Measurements from ENCODE around the gene SDHB.

The SDHB gene

DNA sequence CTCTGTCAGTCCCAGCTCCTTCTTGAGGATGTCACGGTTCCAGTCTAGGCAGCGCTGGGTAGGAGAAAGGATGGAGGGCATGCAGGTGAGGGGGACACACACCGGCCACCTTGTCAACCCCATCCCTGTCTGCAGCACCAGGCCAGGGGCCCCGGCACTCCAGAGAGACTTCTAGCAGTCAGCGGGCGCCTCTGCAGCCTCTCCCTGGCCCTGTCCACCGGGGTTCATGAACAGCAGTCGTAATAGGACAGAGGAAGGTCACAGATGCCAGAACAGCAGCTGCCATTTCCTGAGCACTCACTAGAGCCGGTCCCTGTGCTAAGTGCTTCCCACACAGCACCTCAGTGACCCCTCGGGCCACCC is 16.3 kb upstream of the SDHB start:
- TF ChIP-seq, protein P1, sequence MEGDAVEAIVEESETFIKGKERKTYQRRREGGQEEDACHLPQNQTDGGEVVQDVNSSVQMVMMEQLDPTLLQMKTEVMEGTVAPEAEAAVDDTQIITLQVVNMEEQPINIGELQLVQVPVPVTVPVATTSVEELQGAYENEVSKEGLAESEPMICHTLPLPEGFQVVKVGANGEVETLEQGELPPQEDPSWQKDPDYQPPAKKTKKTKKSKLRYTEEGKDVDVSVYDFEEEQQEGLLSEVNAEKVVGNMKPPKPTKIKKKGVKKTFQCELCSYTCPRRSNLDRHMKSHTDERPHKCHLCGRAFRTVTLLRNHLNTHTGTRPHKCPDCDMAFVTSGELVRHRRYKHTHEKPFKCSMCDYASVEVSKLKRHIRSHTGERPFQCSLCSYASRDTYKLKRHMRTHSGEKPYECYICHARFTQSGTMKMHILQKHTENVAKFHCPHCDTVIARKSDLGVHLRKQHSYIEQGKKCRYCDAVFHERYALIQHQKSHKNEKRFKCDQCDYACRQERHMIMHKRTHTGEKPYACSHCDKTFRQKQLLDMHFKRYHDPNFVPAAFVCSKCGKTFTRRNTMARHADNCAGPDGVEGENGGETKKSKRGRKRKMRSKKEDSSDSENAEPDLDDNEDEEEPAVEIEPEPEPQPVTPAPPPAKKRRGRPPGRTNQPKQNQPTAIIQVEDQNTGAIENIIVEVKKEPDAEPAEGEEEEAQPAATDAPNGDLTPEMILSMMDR (IDR thresholded peaks at IDR 0.05; ENCODE audit: insufficient read depth, low read length, poor library complexity, severe bottlenecking), result no peak
- H3K27me3 ChIP-seq (replicated peaks; ENCODE audit: control insufficient read depth, insufficient read depth, low read length), result no peaks in the 10 kb centered on the region
- H3K36me3 ChIP-seq (ENCODE audit: control insufficient read depth, insufficient read depth, low read length), result no peaks in the 10 kb centered on the region
- DNase-seq (ENCODE audit: extremely low read depth, insufficient read length), result no peak
- H3K4me3 ChIP-seq (replicated peaks; ENCODE audit: low read depth, low read length), result no peak overlapping the region

GRCh38 chr1:17069452-17070162 is 15.8 kb upstream of the SDHB start:
- Histone ChIP-seq H3K4me3 (replicated peaks; ENCODE audit: low read depth, low read length) (no peak overlapping the region), H3K27me3 (replicated peaks; ENCODE audit: control insufficient read depth, insufficient read depth, low read length) (no peaks in the 10 kb centered on the region), H3K36me3 (ENCODE audit: control insufficient read depth, insufficient read depth, low read length) (no peaks in the 10 kb centered on the region)
- DNase-seq (ENCODE audit: extremely low read depth, insufficient read length), result no peak
- TF ChIP-seq, protein P1 (IDR thresholded peaks at IDR 0.05; ENCODE audit: insufficient read depth, low read length, poor library complexity, severe bottlenecking), result no peak

GRCh38 chr1:17068789-17069188 is 15.0 kb upstream of the SDHB start:
- no peak for DNase-seq (ENCODE audit: extremely low read depth, insufficient read length)

DNA sequence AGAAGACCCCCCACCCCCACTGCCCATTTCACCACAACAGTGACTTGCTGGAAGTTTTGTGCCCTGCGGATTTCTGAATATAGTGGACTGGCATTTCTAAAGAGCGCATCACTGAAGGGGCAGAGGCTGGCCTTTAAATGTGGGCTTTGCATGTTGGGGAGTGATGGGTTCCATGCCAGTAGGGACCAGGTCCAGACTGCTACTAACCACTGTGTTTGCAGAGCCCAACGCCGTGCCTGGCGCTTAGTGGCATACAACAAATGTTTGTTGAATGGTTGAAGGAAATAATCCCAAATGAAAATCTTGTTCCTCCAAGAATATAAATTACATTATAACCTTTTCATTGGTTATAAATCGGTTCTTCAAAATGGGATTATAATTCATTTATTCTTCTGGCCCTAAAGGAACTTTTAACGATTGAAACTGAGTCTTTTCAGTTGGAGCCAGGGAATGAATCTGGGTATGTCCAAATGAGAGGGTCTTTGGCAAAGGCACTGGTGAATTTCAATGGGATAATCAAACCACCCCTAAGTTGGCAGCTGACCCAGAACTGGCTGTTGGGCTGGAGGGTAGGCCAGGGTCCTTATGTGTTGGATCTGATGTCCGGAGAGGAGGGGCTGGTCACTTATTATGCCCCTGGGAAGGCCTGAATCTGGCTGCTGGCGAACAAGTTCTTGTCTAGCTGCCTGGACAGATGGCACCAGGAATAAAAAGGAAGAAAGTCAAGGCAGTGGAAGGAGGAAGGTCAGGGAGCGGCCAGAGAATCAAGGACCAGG is 13.8 kb upstream of the SDHB start:
- TF ChIP-seq, protein P1 (IDR thresholded peaks at IDR 0.05; ENCODE audit: insufficient read depth, low read length, poor library complexity, severe bottlenecking), result no peak
- H3K36me3 ChIP-seq (ENCODE audit: control insufficient read depth, insufficient read depth, low read length), result no peaks in the 10 kb centered on the region
- H3K27me3 ChIP-seq (replicated peaks; ENCODE audit: control insufficient read depth, insufficient read depth, low read length), result no peaks in the 10 kb centered on the region
- DNase-seq (ENCODE audit: extremely low read depth, insufficient read length), result no peak
- H3K4me3 ChIP-seq (replicated peaks; ENCODE audit: low read depth, low read length), result no peak overlapping the region

More at GRCh38 chr1:17068789-17069188, 15.0 kb upstream of the SDHB start:
- TF ChIP-seq, protein P1 (IDR thresholded peaks at IDR 0.05; ENCODE audit: insufficient read depth, low read length, poor library complexity, severe bottlenecking), result no peak
- Histone ChIP-seq H3K27me3 (replicated peaks; ENCODE audit: control insufficient read depth, insufficient read depth, low read length) (no peaks in the 10 kb centered on the region), H3K4me3 (replicated peaks; ENCODE audit: low read depth, low read length) (no peak overlapping the region), H3K36me3 (ENCODE audit: control insufficient read depth, insufficient read depth, low read length) (no peaks in the 10 kb centered on the region)

- no peak for DNase-seq (ENCODE audit: extremely low read depth, insufficient read length)
- H3K4me3 ChIP-seq (replicated peaks; ENCODE audit: low read depth, low read length), result no peak overlapping the region
- H3K27me3 ChIP-seq (replicated peaks; ENCODE audit: control insufficient read depth, insufficient read depth, low read length), result no peaks in the 10 kb centered on the region
- H3K36me3 ChIP-seq (ENCODE audit: control insufficient read depth, insufficient read depth, low read length), result no peaks in the 10 kb centered on the region
- TF ChIP-seq, protein P1 (IDR thresholded peaks at IDR 0.05; ENCODE audit: insufficient read depth, low read length, poor library complexity, severe bottlenecking), result no peak
Measured at GRCh38 chr1:17067069-17067426, 13.2 kb upstream of the SDHB start.

Data from GM06990 (cell line).